Kidney (tissue), 22 donors: Measurements from ENCODE around the gene TUSC1. TPM values are rescaled to one million over a fixed set of nuclear protein-coding genes. Genes with fewer than 3 reads are reported as not detected.

Experiments
- DNase-seq, 5 donors: peaks; one replicate each; pipeline ENCODE4 v3.0.0-alpha.2; 2013 to 2020
- FAIRE-seq: peaks from 2 replicates; lab custom pipeline; 2012; peaks lifted over from hg19 to GRCh38; lab: Jason Lieb, UNC
- H3K27ac ChIP-seq, 2 donors: one replicate each; pipeline ENCODE4 v1.7.0; 2013; ENCODE audit warnings: low read depth in 2 of 2, low read length in 2 of 2, inconsistent platforms in 1 of 2
- H3K27me3 ChIP-seq: one replicate; pipeline ENCODE4 v1.7.1; 2013; ENCODE audit warnings: low read length, inconsistent platforms; ENCODE audit not compliant: control insufficient read depth, insufficient read depth
- H3K36me3 ChIP-seq, 3 donors: one replicate each; pipeline versions ENCODE4 v1.7.0 to v1.7.1; 2013; ENCODE audit warnings: low read length in 3 of 3, control low read depth in 1 of 3, inconsistent platforms in 1 of 3; ENCODE audit not compliant: insufficient read depth in 3 of 3, control insufficient read depth in 2 of 3
- H3K4me1 ChIP-seq, 3 donors: one replicate each; pipeline versions ENCODE4 v1.7.0 to v1.7.1; 2013; ENCODE audit warnings: low read length in 3 of 3, inconsistent platforms in 1 of 3, low read depth in 1 of 3; ENCODE audit not compliant: control insufficient read depth in 2 of 3, insufficient read depth in 2 of 3
- H3K4me3 ChIP-seq, 3 donors: one replicate each; pipeline versions ENCODE4 v1.7.0 to v1.8.1; 2013; ENCODE audit warnings: low read length in 3 of 3, control low read depth in 1 of 3, inconsistent platforms in 1 of 3
- H3K9ac ChIP-seq, 3 donors: one replicate each; pipeline versions ENCODE4 v1.7.0 to v1.7.1; 2013; ENCODE audit warnings: low read length in 3 of 3, control low read depth in 1 of 3, inconsistent platforms in 1 of 3
- H3K9me3 ChIP-seq, 3 donors: one replicate each; pipeline versions ENCODE4 v1.7.0 to v1.7.1; 2013; ENCODE audit warnings: low read length in 3 of 3, control low read depth in 1 of 3, inconsistent platforms in 1 of 3; ENCODE audit not compliant: control insufficient read depth in 2 of 3, insufficient read depth in 1 of 3
- intact Hi-C: fragments of 100-400 bp; cut with DNase I; formaldehyde crosslinking; loops from one replicate; pipeline ENCODE4 v1.11.1; 2022
- long read RNA-seq, 10 donors: library from polyadenylated mRNA in 1 of 10; unstranded in 1 of 10; transcript quantifications; one replicate each; pipeline ENCODE4 v2.0.0 and lab custom pipeline, GENCODE V29; 2021 to 2026
- polyA plus RNA-seq: library from polyadenylated mRNA; stranded (reverse); fragments of 350-450 nt; fragmentation: Illumina TruSeq; extraction: RNeasy Lipid Tissue Mini Kit (QIAGEN cat#74804); gene quantifications from one replicate; pipeline ENCODE4 v1.2.3, GENCODE V29; 2014; ENCODE audit warnings: low read depth, low replicate concordance; ENCODE audit not compliant: insufficient read depth
- total RNA-seq: library from RNA; stranded (reverse); fragmentation: NEBNext Ultra II Directional; extraction: Animal tissue kit (Norgen Biotek cat#: 25700); gene quantifications from one replicate; pipeline ENCODE4 v1.2.1, GENCODE V29; 2021
- TF ChIP-seq, protein P1 (sequence below): IDR thresholded peaks from 3 replicates; pipeline ENCODE4 v1.5.1; 2012; ENCODE audit warnings: mild to moderate bottlenecking, moderate library complexity, borderline replicate concordance; ENCODE audit not compliant: insufficient read depth; ENCODE audit errors: extremely low read depth
- donor health status: control.
- donor health status: control.
- donor health status: control.
- donor health status: control.
- donor health status: control.
- donor health status: DM: yes; HTN: yes; CAD: no.
- donor health status: Normal renal cell carcinoma (clear cell type).

The TUSC1 gene
- total RNA-seq (17.6 TPM), polyA plus RNA-seq (16.7 TPM)
- long read RNA-seq, donor 1, transcript TUSC1-201 (1 exons, 2,052 nt), result major isoform, 53 of 53 reads
- long read RNA-seq, donor 1, partial matches to known transcripts, result 0 of 53 reads
- long read RNA-seq, donor 1, other reads (novel, unspliced or antisense), result 0 of 53 reads
- long read RNA-seq, donor 2, transcript TUSC1-201 (1 exons, 2,052 nt), result major isoform, 38 of 38 reads
- long read RNA-seq, donor 2, partial matches to known transcripts, result 0 of 38 reads
- long read RNA-seq, donor 2, other reads (novel, unspliced or antisense), result 0 of 38 reads
- long read RNA-seq, donor 3, transcript TUSC1-201 (1 exons, 2,052 nt), result major isoform, 58 of 58 reads
- long read RNA-seq, donor 3, partial matches to known transcripts, result 0 of 58 reads
- long read RNA-seq, donor 3, other reads (novel, unspliced or antisense), result 0 of 58 reads
- long read RNA-seq, donor 4, transcript TUSC1-201 (1 exons, 2,052 nt), result major isoform, 39 of 39 reads
- long read RNA-seq, donor 4, partial matches to known transcripts, result 0 of 39 reads
- long read RNA-seq, donor 4, other reads (novel, unspliced or antisense), result 0 of 39 reads
- long read RNA-seq, donor 5, partial matches to known transcripts, result 0 of 2 reads
- long read RNA-seq, donor 5, other reads (novel, unspliced or antisense), result 0 of 2 reads
- long read RNA-seq, donor 6, transcript TUSC1-201 (1 exons, 2,052 nt), result major isoform, 38 of 38 reads
- long read RNA-seq, donor 6, partial matches to known transcripts, result 0 of 38 reads
- long read RNA-seq, donor 6, other reads (novel, unspliced or antisense), result 0 of 38 reads
- long read RNA-seq, donor 7, transcript TUSC1-201 (1 exons, 2,052 nt), result major isoform, 40 of 40 reads
- long read RNA-seq, donor 7, partial matches to known transcripts, result 0 of 40 reads
- long read RNA-seq, donor 7, other reads (novel, unspliced or antisense), result 0 of 40 reads
- long read RNA-seq, donor 8, transcript TUSC1-201 (1 exons, 2,052 nt), result major isoform, 62 of 62 reads
- long read RNA-seq, donor 8, partial matches to known transcripts, result 0 of 62 reads
- long read RNA-seq, donor 8, other reads (novel, unspliced or antisense), result 0 of 62 reads
- long read RNA-seq, donor 9, transcript TUSC1-201 (1 exons, 2,052 nt), result major isoform, 31 of 31 reads
- long read RNA-seq, donor 9, partial matches to known transcripts, result 0 of 31 reads
- long read RNA-seq, donor 9, other reads (novel, unspliced or antisense), result 0 of 31 reads
- long read RNA-seq, donor 10, transcript TUSC1-201 (1 exons, 2,052 nt), result major isoform, 43 of 43 reads
- long read RNA-seq, donor 10, partial matches to known transcripts, result 0 of 43 reads
- long read RNA-seq, donor 10, other reads (novel, unspliced or antisense), result 0 of 43 reads

DNA sequence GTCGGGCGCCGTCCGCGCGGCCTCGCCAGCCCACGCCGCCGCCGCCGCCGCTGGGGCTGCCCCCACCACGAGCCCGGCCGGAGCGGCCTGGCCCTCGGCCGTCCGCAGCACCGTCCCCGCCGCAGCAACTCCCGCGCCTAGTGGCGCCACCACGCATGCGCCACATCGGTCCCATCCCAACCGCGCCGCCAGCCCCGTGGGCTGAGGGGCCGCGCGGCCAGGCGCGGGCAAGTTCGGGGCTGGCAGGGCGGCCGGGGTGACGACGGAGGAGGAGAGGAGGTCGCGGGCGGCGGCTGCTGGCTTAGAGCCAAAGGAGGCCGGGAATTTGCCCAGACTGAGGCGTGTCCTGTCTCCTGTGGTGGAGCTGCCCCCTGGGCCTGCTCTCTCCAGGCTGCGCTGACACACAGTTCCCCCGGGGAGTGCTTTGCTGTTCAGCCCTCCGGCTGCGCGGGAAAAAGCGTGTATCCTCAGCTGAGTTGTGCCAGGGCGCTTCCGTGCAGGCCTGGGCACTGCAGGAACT lies at the start of gene TUSC1:
TUSC1 (minus strand) TSS at position 298 of the 520 bp plus-strand sequence; CDS start at position 166, 132 bp downstream.
- FAIRE-seq, result no peak
- peak within 1 kb of the TSS; percentile 98 for H3K27ac ChIP-seq

DNA sequence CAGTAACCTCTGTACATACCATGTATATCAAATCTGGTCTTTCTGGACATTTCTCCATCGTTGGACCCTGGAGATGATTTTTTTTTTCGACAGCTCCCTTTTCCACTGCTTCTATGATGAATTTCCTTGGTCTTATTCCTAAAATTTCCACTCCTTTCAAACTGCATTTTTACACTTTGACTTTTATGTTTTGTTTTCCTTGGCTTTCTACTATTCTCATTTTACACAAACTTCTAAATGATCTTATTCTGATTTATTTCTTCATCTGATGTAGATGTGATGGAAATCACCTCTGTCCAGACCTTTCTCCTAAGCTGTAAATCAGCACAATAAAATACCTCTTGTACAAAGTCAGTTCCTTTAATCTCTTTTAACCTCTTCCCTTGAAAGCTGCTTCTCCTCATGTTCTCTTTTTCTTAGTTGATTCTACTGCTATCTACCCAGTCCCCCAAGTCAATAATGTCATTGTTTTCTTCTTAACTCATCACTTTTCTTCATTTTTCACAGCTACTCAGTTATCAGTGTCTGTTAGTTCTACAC lies 48.7 kb upstream of the TUSC1 start:
- intact Hi-C loops, result no loop called here
- TF ChIP-seq, protein P1, sequence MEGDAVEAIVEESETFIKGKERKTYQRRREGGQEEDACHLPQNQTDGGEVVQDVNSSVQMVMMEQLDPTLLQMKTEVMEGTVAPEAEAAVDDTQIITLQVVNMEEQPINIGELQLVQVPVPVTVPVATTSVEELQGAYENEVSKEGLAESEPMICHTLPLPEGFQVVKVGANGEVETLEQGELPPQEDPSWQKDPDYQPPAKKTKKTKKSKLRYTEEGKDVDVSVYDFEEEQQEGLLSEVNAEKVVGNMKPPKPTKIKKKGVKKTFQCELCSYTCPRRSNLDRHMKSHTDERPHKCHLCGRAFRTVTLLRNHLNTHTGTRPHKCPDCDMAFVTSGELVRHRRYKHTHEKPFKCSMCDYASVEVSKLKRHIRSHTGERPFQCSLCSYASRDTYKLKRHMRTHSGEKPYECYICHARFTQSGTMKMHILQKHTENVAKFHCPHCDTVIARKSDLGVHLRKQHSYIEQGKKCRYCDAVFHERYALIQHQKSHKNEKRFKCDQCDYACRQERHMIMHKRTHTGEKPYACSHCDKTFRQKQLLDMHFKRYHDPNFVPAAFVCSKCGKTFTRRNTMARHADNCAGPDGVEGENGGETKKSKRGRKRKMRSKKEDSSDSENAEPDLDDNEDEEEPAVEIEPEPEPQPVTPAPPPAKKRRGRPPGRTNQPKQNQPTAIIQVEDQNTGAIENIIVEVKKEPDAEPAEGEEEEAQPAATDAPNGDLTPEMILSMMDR, result no peak
- FAIRE-seq (no peak), DNase-seq (peak in 2 of 5 donors; percentile 70 to 82)
- Histone ChIP-seq H3K36me3 (no peaks in the 10 kb centered on the region), H3K27me3 (no peaks in the 10 kb centered on the region), H3K9me3 (no peaks in the 10 kb centered on the region), H3K9ac (no peak overlapping the region), H3K4me1 (peaks cover 0 to 3% (median 0%) of the 10 kb centered on the region in 3 donors), H3K4me3 (no peak overlapping the region), H3K27ac (no peak overlapping the region)

More for the DNA sequence above, at the start of gene TUSC1:
- Histone ChIP-seq H3K9ac (peak within 1 kb of the TSS; percentile 59 to 94 (median 85)), H3K4me1 (no peaks in the 10 kb centered on the region), H3K27me3 (no peaks in the 10 kb centered on the region), H3K4me3 (peak within 1 kb of the TSS; percentile 56 to 83 (median 67)), H3K9me3 (no peaks in the 10 kb centered on the region), H3K36me3 (no peaks in the 10 kb centered on the region)
- TF ChIP-seq, protein P1, result no peak
- DNase-seq, result peak; percentile 85 to 97 (median 91)
- intact Hi-C loops, result no loop called here

DNA sequence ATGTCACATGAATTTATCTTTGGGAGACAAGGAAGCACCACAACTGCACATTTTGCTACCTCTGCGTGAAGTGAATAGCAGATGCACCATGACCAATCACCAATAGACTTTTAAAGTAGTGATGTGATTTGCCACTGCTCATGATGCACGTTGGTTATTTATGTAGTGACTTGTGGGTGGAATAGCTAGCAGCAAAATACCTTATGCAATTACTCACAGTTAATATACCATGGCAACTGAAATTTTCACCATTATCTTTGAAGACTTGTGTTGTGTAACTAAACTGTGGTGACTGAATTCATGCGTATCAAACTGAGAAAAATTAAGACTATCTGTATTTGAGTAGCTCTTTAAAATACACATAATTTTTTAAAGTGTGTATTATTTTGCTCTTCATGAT lies 46.2 kb upstream of the TUSC1 start:
- FAIRE-seq (no peak), DNase-seq (no peak)
- Histone ChIP-seq H3K4me1 (peaks cover 0 to 3% (median 0%) of the 10 kb centered on the region in 3 donors), H3K36me3 (no peaks in the 10 kb centered on the region), H3K27me3 (no peaks in the 10 kb centered on the region), H3K9me3 (no peaks in the 10 kb centered on the region), H3K27ac (no peak overlapping the region), H3K9ac (no peak overlapping the region), H3K4me3 (no peak overlapping the region)
- TF ChIP-seq, protein P1, result no peak
- intact Hi-C loops, result no loop called here
